ENCODE results near the gene SLC17A9. TPM values are rescaled to one million over a fixed set of nuclear protein-coding genes. Genes with fewer than 3 reads are reported as not detected.

Gene SLC17A9
- total RNA-seq, 1 experiment from 2014 or later: 0.28 TPM

- Histone ChIP-seq H3K27me3 (ENCODE audit: control insufficient read depth, insufficient read depth, low read length) (no peaks in the 10 kb centered on the region), H3K27ac (ENCODE audit: low read length) (no peak overlapping the region), H3K9me3 (ENCODE audit: control insufficient read depth, insufficient read depth, low read depth, low read length) (no peaks in the 10 kb centered on the region), H3K4me3 (ENCODE audit: low read depth in 2 of 2, low read length in 2 of 2) (no peak overlapping the region), H3K4me1 (ENCODE audit: control insufficient read depth, insufficient read depth, low read length) (peaks cover 89% of the 10 kb centered on the region), H3K36me3 (ENCODE audit: control insufficient read depth, insufficient read depth, low read length) (no peaks in the 10 kb centered on the region)
- in situ Hi-C loops (cut with HindIII; ENCODE audit: low pct_unique_long_range_greater_than_20kb, low sequenced_read_pairs) (no loop called here), intact Hi-C loops (cut with micrococcal nuclease; ENCODE audit: unreplicated experiment) (no loop called here)
- ChIA-PET POLR2A (interaction anchor here (1.1 kb wide), 1 partner anchor 19 kb away, joined by 3 read pairs; the partner anchor contains the start of gene GID8), CTCF (interaction anchor here (1.0 kb wide), 1 partner anchor 11 kb away, joined by 3 read pairs; no protein-coding TSS in a partner anchor)
- ATAC-seq (no peak), DNase-seq (ENCODE audit: low read depth, low spot score) (no peak)
- no TSS peak for BruUV-seq (replicated peaks)
- TF ChIP-seq TCF7L2 (IDR thresholded peaks at IDR 0.05; ENCODE audit: low read depth, low read length) (no peak), CTCF (IDR thresholded peaks at IDR 0.05) (no peak), REST (IDR thresholded peaks at IDR 0.05; ENCODE audit: insufficient read depth in 1 of 2, low read depth in 2 of 2, low read length in 1 of 2) (no peak), SIN3A (IDR thresholded peaks at IDR 0.05; ENCODE audit: borderline replicate concordance, insufficient read depth, low read depth, low read length) (no peak), POLR2AphosphoS5 (IDR thresholded peaks at IDR 0.05; ENCODE audit: low read depth, low read length) (no peak)
These were observed 34.4 kb upstream of the SLC17A9 start for GRCh38 chr20:62918147-62918546.

- Histone ChIP-seq H3K27ac (ENCODE audit: low read length) (no peak overlapping the region), H3K9me3 (ENCODE audit: control insufficient read depth, insufficient read depth, low read depth, low read length) (no peaks in the 10 kb centered on the region), H3K27me3 (ENCODE audit: control insufficient read depth, insufficient read depth, low read length) (no peaks in the 10 kb centered on the region), H3K4me1 (ENCODE audit: control insufficient read depth, insufficient read depth, low read length) (peaks cover 88% of the 10 kb centered on the region), H3K36me3 (ENCODE audit: control insufficient read depth, insufficient read depth, low read length) (no peaks in the 10 kb centered on the region), H3K4me3 (ENCODE audit: low read depth in 2 of 2, low read length in 2 of 2) (no peak overlapping the region)
- ChIA-PET CTCF (interaction anchor here (1.0 kb wide), 1 partner anchor 12 kb away, joined by 3 read pairs; no protein-coding TSS in a partner anchor), POLR2A (no interaction called here)
- in situ Hi-C loops (cut with HindIII; ENCODE audit: low pct_unique_long_range_greater_than_20kb, low sequenced_read_pairs) (no loop called here), intact Hi-C loops (cut with micrococcal nuclease; ENCODE audit: unreplicated experiment) (no loop called here)
- ATAC-seq (no peak), DNase-seq (ENCODE audit: low read depth, low spot score) (no peak)
- BruUV-seq (replicated peaks): no TSS peak
- TF ChIP-seq TCF7L2 (IDR thresholded peaks at IDR 0.05; ENCODE audit: low read depth, low read length) (no peak), SIN3A (IDR thresholded peaks at IDR 0.05; ENCODE audit: borderline replicate concordance, insufficient read depth, low read depth, low read length) (no peak), POLR2AphosphoS5 (IDR thresholded peaks at IDR 0.05; ENCODE audit: low read depth, low read length) (no peak), CTCF (IDR thresholded peaks at IDR 0.05) (no peak), REST (IDR thresholded peaks at IDR 0.05; ENCODE audit: insufficient read depth in 1 of 2, low read depth in 2 of 2, low read length in 1 of 2) (no peak)
These were observed 33.7 kb upstream of the SLC17A9 start for GRCh38 chr20:62918831-62919230.

Data from Panc1 (cell line).